GM21526 (cell line): ENCODE measurements around the gene PAEP.

Experiments
- ATAC-seq: cut with Tn5 transposase; IDR thresholded peaks from one replicate; pipeline ENCODE4 v1.9.1; 2021; ENCODE audit warnings: moderate library complexity; ENCODE audit not compliant: unreplicated experiment, low FRiP score

PAEP gene

GRCh38 chr9:135574331-135574730 lies 12.8 kb downstream of the PAEP start:
- no peak for ATAC-seq

- ATAC-seq = no peak
Observed at GRCh38 chr9:135574943-135575342, 13.4 kb downstream of the PAEP start.

GRCh38 chr9:135575995-135576631 lies 14.6 kb downstream of the PAEP start:
- ATAC-seq = no peak

- no peak for ATAC-seq
Observed at GRCh38 chr9:135577256-135577655, 15.7 kb downstream of the PAEP start.

GRCh38 chr9:135579356-135579755 lies 17.8 kb downstream of the PAEP start:
- ATAC-seq = no peak

- no peak for ATAC-seq
Observed at GRCh38 chr9:135579889-135580660, 18.5 kb downstream of the PAEP start.

GRCh38 chr9:135580664-135581380 lies 19.3 kb downstream of the PAEP start:
- no peak for ATAC-seq

- no peak for ATAC-seq
Observed at GRCh38 chr9:135581636-135582426, 20.3 kb downstream of the PAEP start.

GRCh38 chr9:135582541-135582940 lies 21.0 kb downstream of the PAEP start:
- ATAC-seq = no peak

- no peak for ATAC-seq
Observed at GRCh38 chr9:135582966-135583687, 21.6 kb downstream of the PAEP start.

- ATAC-seq = no peak
Observed at GRCh38 chr9:135583688-135584011, 22.1 kb downstream of the PAEP start.

GRCh38 chr9:135584371-135584770 lies 22.8 kb downstream of the PAEP start:
- no peak for ATAC-seq

GRCh38 chr9:135584934-135585333 lies 23.4 kb downstream of the PAEP start:
- no peak for ATAC-seq

GRCh38 chr9:135586601-135587109 lies 25.1 kb downstream of the PAEP start:
- ATAC-seq = no peak

GRCh38 chr9:135587658-135588057 lies 26.1 kb downstream of the PAEP start:
- ATAC-seq = no peak

- no peak for ATAC-seq
Observed at GRCh38 chr9:135588371-135588770, 26.8 kb downstream of the PAEP start.

- no peak for ATAC-seq
Observed at GRCh38 chr9:135588886-135589595, 27.5 kb downstream of the PAEP start.

GRCh38 chr9:135589596-135590485 lies 28.3 kb downstream of the PAEP start:
- ATAC-seq = no peak
